Superior temporal gyrus (tissue), 1 donor: Measurements from ENCODE around the gene NFS1.
A peak's percentile ranks its signal among the peaks of the same experiment; 100 is the strongest.
"Not testable (repeated sequence)": the region's sequence is repeated elsewhere in the genome, so short reads cannot be mapped to it uniquely, and the experiment has no call there.

Experiments used
- DNase-seq: peaks from one replicate; pipeline ENCODE4 v3.0.0-alpha.2; 2016; ENCODE audit errors: extremely low spot score

Gene NFS1

DNA sequence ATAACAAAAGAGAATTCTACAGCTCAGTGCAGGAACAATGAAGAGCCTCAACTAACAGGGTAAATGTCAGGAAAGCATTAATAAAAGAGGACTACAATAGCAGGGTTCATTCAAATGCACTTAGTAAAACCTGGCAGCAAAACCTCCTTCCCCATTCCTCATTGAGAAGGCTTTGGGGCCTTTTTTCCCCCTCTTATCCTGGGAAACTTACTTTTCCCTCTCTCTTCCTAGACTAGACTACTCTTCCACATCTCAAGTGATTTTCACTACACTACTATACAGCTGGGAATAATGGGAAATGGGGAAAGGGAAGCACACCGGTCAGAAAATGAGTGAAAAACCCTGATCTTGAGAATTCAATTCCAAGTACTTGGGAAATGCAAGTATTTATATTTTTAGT, 10.1 kb upstream of the NFS1 start:
- no peak for DNase-seq

DNA sequence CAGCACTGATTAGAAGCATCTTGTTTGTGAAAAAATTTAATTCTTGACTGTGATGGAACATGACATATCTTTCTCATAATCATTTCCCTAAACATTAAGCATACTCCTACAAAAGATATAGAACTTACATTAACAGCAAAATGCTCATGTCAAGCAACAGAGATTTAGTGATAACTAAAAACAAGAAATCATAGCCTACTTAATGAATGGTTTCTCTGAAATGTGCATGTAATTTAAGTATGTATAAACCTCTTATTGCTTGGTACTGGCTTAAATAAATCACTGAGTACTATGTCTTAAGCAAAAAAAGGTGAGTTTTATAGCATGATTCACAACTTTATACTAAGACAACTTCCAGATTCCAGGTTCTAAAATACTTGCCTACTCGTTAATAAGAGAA, 9.3 kb upstream of the NFS1 start:
- no peak for DNase-seq

DNA sequence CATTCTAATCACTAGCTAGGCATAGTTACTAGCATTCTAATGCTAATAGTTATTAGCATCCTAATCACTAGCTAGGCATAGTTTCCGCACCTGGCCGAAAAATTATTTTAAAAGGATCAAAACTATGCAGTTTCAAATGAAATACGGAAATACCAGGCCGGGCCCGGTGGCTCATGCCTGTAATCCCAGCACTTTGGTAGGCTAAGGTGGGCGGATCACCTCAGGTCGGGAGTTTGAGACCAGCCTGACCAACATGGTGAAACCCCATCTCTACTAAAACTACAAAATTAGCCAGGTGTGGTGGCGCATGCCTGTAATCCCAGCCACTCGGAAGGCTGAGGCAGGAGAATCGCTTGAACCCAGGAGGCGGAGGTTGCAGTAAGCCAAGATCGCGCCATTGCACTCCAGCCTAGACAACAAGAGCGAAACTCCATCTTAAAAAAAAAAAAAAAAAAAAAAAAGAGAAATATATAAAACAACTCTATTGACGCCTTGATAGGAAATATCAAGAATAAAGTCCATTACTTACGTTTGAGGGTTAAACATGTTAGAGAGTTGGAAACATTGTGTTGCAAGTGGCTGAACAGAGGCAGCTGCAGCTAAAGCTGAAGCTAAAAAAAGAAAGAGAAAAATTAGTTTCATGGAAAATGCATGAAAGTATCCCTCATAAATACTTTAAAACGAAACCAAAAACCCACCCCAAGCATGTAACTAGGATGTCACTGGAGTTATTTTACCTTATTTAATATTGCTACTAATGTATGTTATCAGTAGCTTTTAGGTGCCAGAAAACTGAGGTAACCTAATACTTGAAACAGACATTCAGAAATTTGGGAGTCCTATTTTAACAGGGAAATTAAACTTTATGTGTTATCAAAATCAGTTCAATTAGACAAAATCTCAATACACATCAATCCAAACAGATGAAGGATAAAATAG, 7.7 kb upstream of the NFS1 start:
- not testable (repeated sequence) for DNase-seq

DNA sequence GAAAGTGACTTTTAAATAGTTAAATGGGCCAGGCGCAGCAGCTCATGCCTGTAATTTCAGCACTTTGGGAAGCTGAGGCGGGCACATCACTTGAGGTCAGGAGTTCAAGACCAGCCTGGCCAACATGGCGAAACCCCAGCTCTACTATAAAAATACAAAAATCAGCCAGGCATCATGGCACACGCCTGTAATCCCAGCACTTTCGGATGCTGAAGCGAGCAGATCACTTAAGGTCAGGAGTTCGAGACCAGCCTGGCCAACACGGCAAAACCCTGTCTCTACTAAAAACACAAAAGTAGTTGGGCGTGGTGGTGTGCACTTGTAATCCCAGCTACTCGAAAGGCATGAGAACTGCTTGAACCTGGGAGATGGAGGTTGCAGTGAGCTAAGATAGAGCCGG, 6.7 kb upstream of the NFS1 start:
- not testable (repeated sequence) for DNase-seq

DNA sequence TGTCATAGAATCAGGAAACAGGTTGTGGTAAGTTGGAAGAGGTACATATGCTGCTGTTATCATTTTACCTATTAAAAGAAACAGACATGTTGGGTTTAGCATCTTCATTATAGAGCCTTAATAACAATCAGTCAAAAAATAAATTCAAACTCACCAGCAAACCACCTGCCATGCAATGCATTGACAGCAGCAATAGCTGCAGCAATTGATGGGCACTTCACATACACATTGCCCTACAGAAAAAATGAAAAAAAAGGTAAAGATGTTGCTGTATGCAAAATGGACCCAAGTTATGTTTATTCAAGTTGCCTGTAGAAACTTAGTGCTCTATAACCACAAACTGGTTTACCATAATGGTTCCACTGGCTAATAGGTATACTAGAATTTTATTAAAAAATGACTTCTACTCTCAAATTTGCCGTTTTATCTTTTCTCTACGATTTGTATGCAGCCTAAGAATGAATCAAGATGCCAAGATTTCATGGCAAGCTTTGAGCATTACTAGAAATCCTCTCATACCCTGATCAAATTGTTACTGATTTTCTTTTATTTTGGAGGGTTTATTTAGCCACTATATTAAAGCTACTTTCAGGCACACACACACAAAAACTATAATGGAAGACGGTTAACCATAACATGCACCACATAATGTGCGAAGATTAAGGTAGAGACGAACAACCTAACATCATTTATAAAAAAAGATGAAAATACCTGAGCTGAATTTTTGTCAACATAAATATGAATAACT, 5.5 kb upstream of the NFS1 start:
- DNase-seq: no peak

DNA sequence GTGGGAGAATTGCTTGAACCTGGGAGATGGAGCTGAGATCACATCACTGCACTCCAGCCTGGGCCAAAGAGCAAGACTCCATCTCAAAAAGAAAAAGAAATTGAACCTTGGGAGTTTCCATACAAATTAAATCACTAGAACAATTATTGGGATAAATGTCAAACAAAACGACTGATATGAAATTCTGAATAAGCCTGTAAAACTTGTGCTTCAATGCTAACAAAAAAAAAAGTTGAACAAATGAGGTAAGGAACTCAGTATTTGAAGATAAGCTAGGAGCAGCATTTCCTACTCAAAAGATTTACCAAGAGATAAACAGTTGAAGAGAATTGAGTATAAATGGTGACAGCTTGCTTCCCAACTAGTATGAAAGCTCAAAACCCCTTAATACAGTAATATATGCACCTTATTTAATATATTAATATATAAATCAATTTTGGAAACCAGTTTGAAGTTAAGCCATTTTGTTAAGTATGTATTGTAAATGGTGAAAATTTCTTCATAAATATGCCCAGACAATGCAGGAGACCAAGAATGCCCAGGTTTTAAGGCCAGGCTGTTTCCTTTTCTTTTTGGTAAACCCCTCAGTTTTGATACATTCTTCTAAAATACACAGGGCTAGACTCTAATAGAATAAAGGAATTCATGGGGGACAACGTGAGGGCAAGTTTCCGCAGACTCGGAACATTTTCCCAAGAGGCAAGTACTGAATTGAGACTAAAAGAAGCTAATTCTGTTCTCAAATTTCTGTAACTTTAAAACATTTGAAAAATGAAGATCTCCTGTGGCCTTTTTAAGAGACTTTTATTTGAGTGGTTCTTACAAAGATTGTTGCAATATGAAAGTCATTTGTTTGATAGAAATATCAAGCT, 3.9 kb upstream of the NFS1 start:
- DNase-seq: peak; percentile 6

DNA sequence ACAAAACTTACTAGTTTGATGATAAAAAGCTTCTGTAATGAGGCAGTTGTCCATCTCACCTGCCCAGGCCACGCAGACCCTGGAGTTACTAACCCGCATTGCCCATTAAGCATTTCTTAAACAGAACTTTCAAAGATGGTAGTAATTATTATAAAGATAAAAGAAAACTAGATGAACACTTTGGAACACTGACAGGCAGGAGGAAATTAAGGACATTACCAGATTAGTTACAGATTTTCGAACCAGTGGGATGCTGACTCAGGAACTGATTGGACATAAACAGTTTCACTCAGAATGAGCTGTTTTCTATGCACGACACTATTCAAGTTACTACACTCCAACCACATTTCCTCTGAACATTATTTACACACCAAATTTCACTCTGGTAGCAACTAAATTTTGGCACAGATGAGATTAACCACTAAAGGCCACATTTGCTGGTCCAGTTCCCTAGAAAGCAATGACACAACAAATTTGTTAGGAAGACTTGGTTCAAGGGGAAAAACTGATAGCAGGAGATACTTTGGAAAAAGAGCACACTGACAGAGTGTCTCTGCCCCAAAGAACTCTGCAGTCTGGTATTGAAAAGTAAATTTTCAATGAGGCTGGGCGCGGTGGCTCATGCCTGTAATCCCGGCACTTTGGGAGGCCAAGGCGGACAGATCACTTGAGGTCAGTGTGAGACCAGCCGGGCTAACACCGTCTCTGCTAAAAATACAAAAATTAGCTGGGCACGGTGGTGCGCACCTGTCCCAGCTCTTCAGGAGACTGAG, 3.1 kb upstream of the NFS1 start:
- DNase-seq: peak; percentile 8

DNA sequence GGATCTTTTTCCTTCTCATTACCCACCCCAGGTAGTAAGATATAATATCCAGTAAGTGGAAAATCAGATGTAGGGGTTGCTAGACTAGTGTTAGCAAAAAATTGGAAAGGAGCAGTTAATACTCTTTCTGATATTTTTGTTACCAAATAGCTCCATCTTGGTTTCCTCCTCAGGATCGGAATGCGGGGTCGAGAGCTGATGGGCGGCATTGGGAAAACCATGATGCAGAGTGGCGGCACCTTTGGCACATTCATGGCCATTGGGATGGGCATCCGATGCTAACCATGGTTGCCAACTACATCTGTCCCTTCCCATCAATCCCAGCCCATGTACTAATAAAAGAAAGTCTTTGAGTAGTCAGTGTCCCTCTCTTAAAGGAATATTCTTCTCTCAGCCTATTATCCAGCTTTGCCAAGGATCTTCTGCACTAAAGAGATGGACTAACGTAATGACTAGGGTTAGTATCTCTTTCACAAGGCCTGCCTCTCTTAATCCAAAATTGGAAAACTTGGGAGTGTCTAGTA, 1.5 kb upstream of the NFS1 start:
- no peak for DNase-seq

DNA sequence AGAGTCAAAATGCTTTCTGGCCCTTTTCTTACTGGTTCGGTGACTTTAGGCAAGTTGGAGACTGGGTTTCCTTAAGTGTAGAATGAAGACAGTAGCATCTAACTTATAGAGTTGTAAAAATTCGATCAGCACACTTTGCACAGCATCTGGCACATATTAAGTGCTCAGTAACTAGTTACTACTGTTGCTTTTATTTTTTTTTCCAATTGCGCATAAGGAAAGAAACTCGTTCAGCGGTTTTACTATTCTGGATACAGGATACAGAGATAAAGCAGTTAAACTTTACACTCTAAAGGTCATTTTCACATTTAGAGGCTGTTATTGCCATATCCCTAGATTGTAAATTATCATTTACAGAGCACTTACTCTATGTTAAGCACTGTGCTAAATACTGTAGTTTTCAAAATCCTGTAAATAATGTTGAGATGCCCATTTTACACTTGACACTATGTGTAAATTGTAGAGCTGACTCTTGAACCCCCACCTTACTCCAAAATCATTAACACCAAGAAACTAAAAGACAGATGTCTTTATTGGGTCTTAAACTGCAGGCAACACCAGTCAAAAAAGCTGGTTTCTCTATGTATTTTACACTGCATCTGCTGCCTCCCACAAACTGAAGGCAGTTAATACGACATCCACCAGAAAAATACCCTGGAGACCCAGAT, 939 bp upstream of the NFS1 start:
- DNase-seq: no peak

DNA sequence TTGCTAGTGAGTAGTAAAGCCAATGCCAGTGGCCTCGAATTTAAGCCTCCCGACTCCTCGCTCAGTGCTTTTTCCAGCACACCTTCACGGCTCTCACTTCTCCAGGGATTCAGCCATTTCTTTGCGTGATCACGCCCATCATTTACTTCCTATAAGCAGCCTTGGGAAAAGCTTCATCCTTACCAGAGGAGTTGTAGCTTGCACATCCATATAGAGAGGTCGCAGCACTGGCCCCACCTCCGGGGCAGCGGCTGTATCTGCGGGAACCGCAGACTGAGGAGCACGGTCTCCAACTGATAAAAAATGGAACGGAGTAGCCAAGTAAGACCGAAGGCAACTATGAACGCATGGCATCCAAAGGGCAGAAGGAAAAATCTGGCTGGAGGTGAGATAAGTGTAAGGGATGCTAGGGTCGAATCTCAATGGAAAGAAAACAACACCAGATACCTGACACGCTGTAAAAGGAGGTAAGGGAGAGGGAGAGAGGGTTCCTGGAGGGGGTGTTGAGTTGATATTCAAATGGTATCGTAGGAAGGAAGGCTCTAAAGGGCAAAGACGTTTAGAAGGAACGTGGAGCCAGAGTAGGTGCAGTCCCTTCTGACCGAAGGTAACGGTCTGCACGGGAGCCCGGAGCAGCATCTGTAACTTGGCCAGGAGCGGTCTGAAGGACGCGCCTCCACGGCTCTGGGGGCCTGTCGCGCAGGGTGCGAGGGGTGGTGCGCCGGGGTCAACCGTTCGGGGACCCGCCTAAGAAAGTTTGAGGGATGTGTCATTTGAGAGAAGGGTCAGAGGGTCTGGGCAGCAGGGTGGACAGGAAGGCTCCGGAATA, 640 bp downstream of the NFS1 start:
- no peak for DNase-seq

DNA sequence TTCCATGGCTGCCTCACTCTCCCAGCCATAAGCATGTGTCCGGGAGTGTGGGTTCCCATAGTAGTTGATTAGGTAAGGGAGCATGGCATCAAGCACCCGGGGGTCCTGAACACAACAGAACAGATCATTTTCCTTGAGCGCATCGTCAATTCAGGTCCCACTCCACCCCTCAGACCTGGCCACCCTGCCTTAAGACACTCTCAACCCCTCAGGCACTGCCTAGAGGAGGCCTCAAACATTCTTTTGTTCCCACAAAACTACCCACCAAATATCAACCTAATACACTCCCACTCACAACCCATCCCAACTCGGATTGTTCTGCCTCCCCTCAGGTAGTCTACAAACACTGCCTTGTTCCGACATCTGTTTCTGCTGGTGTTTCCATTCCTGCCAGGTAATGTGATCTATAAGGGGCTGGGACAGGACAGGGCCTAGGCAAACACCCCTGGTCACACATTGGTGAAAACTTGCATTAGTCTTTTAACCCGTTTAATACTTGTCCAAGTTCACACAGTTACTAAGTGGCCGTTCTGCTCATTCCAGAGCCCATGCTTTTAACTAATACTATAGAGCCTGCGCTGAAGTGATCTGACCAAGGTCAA, 1.4 kb downstream of the NFS1 start:
- no peak for DNase-seq

DNA sequence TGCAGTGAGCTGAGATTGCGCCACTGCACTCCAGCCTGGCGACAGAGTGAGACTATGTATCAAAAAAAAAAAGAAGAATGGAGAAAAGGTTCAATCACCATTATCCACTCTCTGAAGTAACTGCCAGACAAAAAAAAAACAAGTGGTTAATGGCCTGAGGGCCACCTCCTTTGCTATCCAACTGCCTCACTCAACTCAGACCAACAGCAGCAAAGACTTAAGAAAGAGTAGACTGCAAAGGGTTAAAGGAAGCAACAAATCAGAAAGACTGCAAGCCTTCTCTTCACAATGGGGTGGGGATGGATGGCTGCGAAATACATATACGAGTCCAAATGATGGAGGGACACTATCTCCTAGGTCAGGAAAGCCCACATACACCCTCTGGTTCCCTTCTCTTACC, 3.2 kb downstream of the NFS1 start:
- DNase-seq: no peak

DNA sequence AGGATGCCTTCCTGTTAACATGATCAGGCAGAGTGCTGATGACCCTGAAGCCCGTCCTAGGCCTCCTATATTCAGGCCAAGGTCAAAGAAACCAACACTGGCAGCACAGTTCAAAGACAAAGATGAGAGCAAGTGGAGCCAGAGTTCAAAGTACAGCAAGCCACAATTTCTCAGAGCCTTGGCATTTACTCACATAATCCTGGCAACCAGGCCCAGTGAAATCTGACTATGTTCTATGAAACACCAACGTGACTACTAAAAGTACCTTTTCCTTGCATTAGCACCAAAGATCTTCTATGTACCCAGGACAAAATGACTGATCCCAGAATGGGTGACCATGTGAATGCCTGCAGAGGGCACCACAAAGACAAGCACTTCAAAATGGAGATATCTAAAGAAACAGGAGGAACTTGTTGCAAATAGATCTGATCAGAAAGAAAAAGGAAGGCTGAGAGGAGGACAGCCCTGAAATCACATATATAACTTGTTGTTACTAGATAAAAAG, 3.9 kb downstream of the NFS1 start:
- no peak for DNase-seq

DNA sequence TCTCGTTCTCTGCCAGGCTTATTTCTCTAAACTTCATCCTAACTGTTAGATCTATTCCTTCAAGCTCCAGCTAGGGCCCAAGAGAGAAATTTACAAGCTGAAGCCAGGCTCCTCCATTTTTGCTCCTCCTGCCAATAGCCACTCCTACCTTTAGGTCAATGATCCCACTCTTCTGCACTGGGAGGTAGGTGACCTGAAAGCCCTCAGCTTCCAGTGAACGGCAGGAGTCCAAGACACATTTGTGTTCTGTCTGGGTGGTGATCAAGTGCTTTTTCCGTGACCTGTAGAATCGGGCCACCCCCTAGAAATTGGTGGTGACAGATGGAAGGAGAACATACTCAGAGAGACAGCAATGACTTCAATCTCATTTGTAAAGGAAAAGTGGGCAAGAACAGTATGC, 8.9 kb downstream of the NFS1 start:
- DNase-seq: no peak

DNA sequence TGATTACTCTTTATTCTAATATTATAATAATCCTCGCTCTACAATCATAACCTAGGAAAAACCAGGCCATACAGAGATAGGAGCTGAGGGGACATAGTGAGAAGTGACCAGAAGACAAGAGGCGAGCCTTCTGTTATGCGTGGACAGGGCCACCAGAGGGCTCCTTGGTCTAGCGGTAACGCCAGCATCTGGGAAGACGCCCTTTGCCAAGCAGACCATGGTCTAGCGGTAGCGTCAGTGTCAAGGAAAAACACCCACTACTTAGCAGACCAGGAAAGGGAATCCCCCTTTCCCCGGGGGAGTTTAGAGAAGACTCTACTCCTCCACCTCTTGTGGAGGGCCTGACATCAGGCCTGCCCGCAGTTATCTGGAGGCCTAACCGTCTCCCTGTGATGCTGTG, 12.3 kb downstream of the NFS1 start:
- not testable (repeated sequence) for DNase-seq

DNA sequence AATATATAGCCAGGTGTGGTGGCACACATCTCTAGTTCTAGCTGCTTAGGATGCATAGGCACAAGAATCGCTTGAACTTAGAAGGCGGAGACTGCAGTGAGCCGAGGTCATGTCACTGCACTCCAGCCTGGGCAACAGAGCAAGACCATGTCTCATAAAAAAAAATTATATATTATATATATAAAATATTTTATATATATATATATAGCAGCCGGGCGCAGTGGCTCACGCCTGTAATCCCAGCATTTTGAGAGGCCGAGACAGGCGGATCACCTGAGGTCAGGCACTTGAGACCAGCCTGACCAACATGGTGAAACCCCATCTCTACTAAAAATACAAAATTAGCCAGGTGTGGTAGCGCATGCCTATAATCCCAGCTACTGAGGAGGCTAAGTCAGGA, 13.8 kb downstream of the NFS1 start:
- DNase-seq: not testable (repeated sequence)

DNA sequence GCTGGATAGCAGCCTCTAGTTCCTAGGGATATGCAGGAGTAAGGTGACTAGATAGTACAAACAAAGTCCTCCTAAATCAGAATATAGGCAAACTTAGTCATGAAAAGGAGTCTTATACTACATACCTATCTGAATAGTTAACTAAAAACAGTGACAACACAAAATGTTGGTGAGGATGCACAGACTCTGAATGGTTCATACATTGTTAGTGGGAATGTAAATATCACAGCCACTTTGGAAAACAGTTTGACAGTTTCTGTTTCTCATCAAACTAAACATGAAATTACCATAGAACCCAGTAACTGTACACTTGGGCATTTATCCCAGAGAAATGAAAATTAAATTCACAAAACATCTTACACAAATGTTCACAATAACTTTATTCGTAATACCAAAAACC, 17.2 kb downstream of the NFS1 start:
- no peak for DNase-seq

DNA sequence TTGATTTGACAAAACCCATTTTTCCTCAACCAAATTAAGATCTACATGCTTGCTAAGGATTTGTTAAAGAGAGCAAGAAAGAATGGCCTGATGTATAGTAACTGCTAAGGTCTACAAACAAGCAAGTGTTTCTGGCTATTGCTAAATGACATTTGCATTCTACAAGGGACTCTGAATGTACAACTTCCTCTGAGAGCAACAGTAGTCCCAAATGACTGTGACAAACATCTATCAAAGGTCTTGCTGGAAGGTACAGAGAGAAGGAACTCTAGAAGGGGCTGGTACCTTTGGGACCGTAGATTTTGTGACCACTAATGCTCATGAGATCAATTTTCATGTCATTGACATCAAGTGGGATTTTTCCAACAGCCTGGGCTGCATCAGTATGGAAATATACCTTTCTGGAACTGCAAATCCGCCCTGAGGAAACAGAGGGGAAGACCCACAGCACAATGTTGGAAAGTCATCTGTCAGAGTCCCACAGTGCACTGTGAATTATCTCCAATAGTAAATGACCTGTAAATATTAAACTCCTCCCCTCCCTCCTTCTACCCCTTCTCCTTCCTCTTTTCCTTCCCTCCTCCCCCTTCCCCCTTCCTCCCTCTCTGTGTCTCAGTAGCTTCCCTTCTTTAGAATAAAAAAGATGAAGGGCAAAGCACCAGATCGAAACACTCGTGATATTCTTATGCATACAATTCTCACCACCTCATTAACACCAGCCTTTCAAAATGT, 18.5 kb downstream of the NFS1 start:
- DNase-seq: no peak
